Astrocyte (in vitro differentiated cells and primary cell): ENCODE data around the gene WWP2. TPM values are rescaled to one million over a fixed set of nuclear protein-coding genes. Genes with fewer than 3 reads are reported as not detected.

Experiments used
- DNase-seq: peaks from one replicate; pipeline ENCODE4 v3.0.0-alpha.2; 2010; ENCODE audit warnings: low read depth
- FAIRE-seq: peaks from 2 replicates; lab custom pipeline; 2011; peaks lifted over from hg19 to GRCh38; lab: Jason Lieb, UNC
- H2AFZ ChIP-seq: 2 replicates; pipeline ENCODE4 v1.6.0; 2012; ENCODE audit warnings: low read depth, low read length, inconsistent platforms
- H3K27ac ChIP-seq: 2 replicates; pipeline ENCODE4 v1.5.1; 2011; ENCODE audit warnings: low read depth, low read length, inconsistent platforms
- H3K27me3 ChIP-seq: 2 replicates; pipeline ENCODE4 v1.6.0; 2011; ENCODE audit warnings: low read length, inconsistent platforms; ENCODE audit not compliant: insufficient read depth
- H3K36me3 ChIP-seq: 2 replicates; pipeline ENCODE4 v1.5.1; 2011; ENCODE audit warnings: low read length, inconsistent platforms; ENCODE audit not compliant: insufficient read depth
- H3K4me1 ChIP-seq: 2 replicates; pipeline ENCODE4 v1.5.1; 2011; ENCODE audit warnings: low read length, inconsistent platforms; ENCODE audit not compliant: insufficient read depth
- H3K4me2 ChIP-seq: 2 replicates; pipeline ENCODE4 v1.6.0; 2012; ENCODE audit warnings: low read length, inconsistent platforms
- H3K4me3 ChIP-seq: 2 replicates; pipeline ENCODE4 v1.5.1; 2011; ENCODE audit warnings: low read depth, mild to moderate bottlenecking, low read length, inconsistent platforms; ENCODE audit not compliant: insufficient read depth
- H3K79me2 ChIP-seq: 2 replicates; pipeline ENCODE4 v1.6.0; 2012; ENCODE audit warnings: mild to moderate bottlenecking, low read length, inconsistent platforms; ENCODE audit not compliant: insufficient read depth
- H3K9ac ChIP-seq: 2 replicates; pipeline ENCODE4 v1.6.0; 2012; ENCODE audit warnings: mild to moderate bottlenecking, low read length, inconsistent platforms
- H3K9me3 ChIP-seq: 2 replicates; pipeline ENCODE4 v1.5.1; 2012; ENCODE audit warnings: low read depth, mild to moderate bottlenecking, low read length, inconsistent platforms; ENCODE audit not compliant: insufficient read depth
- H4K20me1 ChIP-seq: 2 replicates; pipeline ENCODE4 v1.6.0; 2012; ENCODE audit warnings: low read length, inconsistent platforms; ENCODE audit not compliant: insufficient read depth
- H3K27ac Mint-ChIP-seq: one replicate; pipeline ENCODE4 v1.8.0; 2021; ENCODE audit warnings: mild to moderate bottlenecking, mixed read lengths; ENCODE audit not compliant: unreplicated experiment
- H3K27me3 Mint-ChIP-seq: one replicate; pipeline ENCODE4 v1.8.0; 2021; ENCODE audit warnings: low read depth, mixed read lengths; ENCODE audit not compliant: unreplicated experiment
- H3K36me3 Mint-ChIP-seq: one replicate; pipeline ENCODE4 v1.8.0; 2021; ENCODE audit warnings: low read depth, mixed read lengths; ENCODE audit not compliant: unreplicated experiment
- H3K4me1 Mint-ChIP-seq: one replicate; pipeline ENCODE4 v1.8.0; 2021; ENCODE audit warnings: low read depth, mixed read lengths; ENCODE audit not compliant: unreplicated experiment
- H3K4me3 Mint-ChIP-seq: one replicate; pipeline ENCODE4 v1.8.0; 2021; ENCODE audit warnings: mild to moderate bottlenecking, moderate library complexity, mixed read lengths; ENCODE audit not compliant: unreplicated experiment
- H3K9me3 Mint-ChIP-seq: one replicate; pipeline ENCODE4 v1.8.0; 2021; ENCODE audit warnings: mild to moderate bottlenecking, mixed read lengths; ENCODE audit not compliant: unreplicated experiment
- EZH2 ChIP-seq: IDR thresholded peaks from 2 replicates; pipeline ENCODE4 v1.6.1; 2012; ENCODE audit warnings: mild to moderate bottlenecking, low read length, inconsistent platforms; ENCODE audit not compliant: insufficient read depth
- total RNA-seq: library from RNA; stranded (reverse); gene quantifications from 2 replicates; pipeline ENCODE4 v1.2.1, GENCODE V29; 2021
- TF ChIP-seq, protein P1 (sequence below): IDR thresholded peaks from 2 replicates; pipeline ENCODE4 v1.5.1; 2011; ENCODE audit warnings: low read depth, mild to moderate bottlenecking, inconsistent platforms, low read length, moderate library complexity; ENCODE audit not compliant: insufficient read depth

WWP2 gene
- total RNA-seq, 1 donor from 2014 or later: 28.7 TPM

DNA sequence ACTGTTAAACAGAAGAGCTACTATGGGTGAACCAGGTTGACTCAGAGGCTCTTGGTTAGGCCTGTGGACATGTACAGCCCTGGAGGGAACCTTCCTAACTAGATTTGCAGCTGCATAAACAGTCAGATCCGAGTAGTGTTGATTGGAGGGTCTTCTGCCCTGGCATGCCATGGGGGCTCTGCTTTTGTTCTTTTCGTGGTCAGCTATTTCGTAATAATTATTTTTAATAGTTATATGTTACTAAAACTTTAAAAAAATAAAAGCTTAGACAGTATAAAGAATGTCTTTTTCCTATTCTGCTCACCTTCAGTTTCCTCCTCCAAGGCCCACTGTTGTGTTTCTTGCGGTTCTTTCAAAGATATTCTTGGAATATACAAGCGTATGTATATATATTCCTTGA is 121.6 kb downstream of the WWP2 start:
- Histone ChIP-seq H2AFZ (no peak overlapping the region), H3K27me3 (no peaks in the 10 kb centered on the region), H3K4me1 (no peaks in the 10 kb centered on the region), H4K20me1 (peaks cover 3% of the 10 kb centered on the region), H3K9me3 (no peaks in the 10 kb centered on the region), H3K4me2 (no peak overlapping the region), H3K4me3 (no peak overlapping the region), H3K9ac (no peak overlapping the region), H3K27ac (no peak overlapping the region), H3K36me3 (peaks cover 4% of the 10 kb centered on the region), H3K79me2 (no peaks in the 10 kb centered on the region)
- no peak overlapping the region for H3K27ac Mint-ChIP-seq
- DNase-seq: no peak
- peaks cover 8% of the 10 kb centered on the region for H3K4me1 Mint-ChIP-seq
- peaks cover 5% of the 10 kb centered on the region for H3K9me3 Mint-ChIP-seq
- FAIRE-seq: no peak
- peaks cover 21% of the 10 kb centered on the region for H3K36me3 Mint-ChIP-seq
- no peaks in the 10 kb centered on the region for H3K27me3 Mint-ChIP-seq
- TF ChIP-seq, protein P1, sequence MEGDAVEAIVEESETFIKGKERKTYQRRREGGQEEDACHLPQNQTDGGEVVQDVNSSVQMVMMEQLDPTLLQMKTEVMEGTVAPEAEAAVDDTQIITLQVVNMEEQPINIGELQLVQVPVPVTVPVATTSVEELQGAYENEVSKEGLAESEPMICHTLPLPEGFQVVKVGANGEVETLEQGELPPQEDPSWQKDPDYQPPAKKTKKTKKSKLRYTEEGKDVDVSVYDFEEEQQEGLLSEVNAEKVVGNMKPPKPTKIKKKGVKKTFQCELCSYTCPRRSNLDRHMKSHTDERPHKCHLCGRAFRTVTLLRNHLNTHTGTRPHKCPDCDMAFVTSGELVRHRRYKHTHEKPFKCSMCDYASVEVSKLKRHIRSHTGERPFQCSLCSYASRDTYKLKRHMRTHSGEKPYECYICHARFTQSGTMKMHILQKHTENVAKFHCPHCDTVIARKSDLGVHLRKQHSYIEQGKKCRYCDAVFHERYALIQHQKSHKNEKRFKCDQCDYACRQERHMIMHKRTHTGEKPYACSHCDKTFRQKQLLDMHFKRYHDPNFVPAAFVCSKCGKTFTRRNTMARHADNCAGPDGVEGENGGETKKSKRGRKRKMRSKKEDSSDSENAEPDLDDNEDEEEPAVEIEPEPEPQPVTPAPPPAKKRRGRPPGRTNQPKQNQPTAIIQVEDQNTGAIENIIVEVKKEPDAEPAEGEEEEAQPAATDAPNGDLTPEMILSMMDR: no peak
- TF ChIP-seq EZH2: no peak
- no peak overlapping the region for H3K4me3 Mint-ChIP-seq

DNA sequence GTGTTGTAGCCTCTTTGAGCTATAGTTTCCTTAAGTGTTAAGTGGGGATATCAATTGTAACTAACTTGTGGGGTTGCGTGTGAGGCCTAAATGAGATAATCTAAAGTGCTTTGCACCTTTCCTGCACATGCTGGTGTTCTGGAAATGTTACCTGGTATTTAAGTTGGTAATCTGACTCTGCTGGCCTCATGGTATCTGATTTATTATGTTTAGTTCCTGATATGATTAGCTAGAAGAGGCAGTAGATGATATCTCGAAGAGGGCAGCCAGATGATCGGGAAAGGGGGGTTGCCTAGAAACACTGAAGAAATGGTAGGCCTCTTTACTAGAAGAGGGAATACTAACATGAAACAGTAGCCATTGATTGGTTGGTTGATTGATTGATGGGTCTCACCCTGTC is 123.6 kb downstream of the WWP2 start:
- no peak overlapping the region for H3K9ac ChIP-seq
- H3K79me2 ChIP-seq: no peaks in the 10 kb centered on the region
- H3K4me3 Mint-ChIP-seq: no peak overlapping the region
- H3K27ac ChIP-seq: no peak overlapping the region
- TF ChIP-seq, protein P1: no peak
- TF ChIP-seq EZH2: no peak
- peaks cover 29% of the 10 kb centered on the region for H3K36me3 Mint-ChIP-seq
- H2AFZ ChIP-seq: no peak overlapping the region
- H3K9me3 ChIP-seq: no peaks in the 10 kb centered on the region
- no peak overlapping the region for H3K27ac Mint-ChIP-seq
- no peaks in the 10 kb centered on the region for H3K27me3 ChIP-seq
- peaks cover 3% of the 10 kb centered on the region for H4K20me1 ChIP-seq
- peaks cover 5% of the 10 kb centered on the region for H3K9me3 Mint-ChIP-seq
- no peak for DNase-seq
- H3K36me3 ChIP-seq: peaks cover 9% of the 10 kb centered on the region
- H3K4me1 Mint-ChIP-seq: peaks cover 15% of the 10 kb centered on the region
- peaks cover 7% of the 10 kb centered on the region for H3K4me1 ChIP-seq
- no peak overlapping the region for H3K4me3 ChIP-seq
- no peak for FAIRE-seq
- no peaks in the 10 kb centered on the region for H3K27me3 Mint-ChIP-seq
- no peak overlapping the region for H3K4me2 ChIP-seq

DNA sequence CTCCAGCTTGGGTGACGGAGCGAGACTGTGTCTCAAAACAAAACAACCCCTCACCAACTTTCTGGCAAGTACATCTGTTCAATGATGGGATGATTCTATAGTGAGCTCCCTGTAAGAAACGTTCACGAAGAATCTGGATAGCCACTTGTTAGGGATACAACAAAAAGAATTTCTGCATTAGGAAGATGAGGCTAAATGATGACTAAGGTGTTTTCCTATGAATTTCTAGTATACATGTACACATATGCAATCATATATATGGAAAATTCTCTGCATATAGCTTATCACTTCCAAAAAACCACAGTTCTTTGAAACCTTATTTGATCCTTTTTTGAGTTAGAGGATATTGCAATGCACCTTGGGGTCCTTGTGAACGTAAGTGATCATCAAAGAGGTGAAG is 124.6 kb downstream of the WWP2 start:
- no peak overlapping the region for H3K4me3 Mint-ChIP-seq
- no peak for FAIRE-seq

More for the DNA sequence above, 124.6 kb downstream of the WWP2 start:
- peaks cover 5% of the 10 kb centered on the region for H3K9me3 Mint-ChIP-seq
- Histone ChIP-seq H3K79me2 (no peaks in the 10 kb centered on the region), H3K9ac (no peak overlapping the region), H3K27ac (no peak overlapping the region), H3K4me2 (no peak overlapping the region), H2AFZ (no peak overlapping the region), H3K27me3 (no peaks in the 10 kb centered on the region), H3K9me3 (no peaks in the 10 kb centered on the region), H3K4me3 (no peak overlapping the region), H4K20me1 (peaks cover 3% of the 10 kb centered on the region), H3K4me1 (peaks cover 7% of the 10 kb centered on the region), H3K36me3 (peaks cover 9% of the 10 kb centered on the region)
- no peak overlapping the region for H3K27ac Mint-ChIP-seq
- DNase-seq: no peak
- peaks cover 29% of the 10 kb centered on the region for H3K36me3 Mint-ChIP-seq
- no peak for TF ChIP-seq EZH2
- TF ChIP-seq, protein P1: no peak
- peaks cover 13% of the 10 kb centered on the region for H3K4me1 Mint-ChIP-seq
- no peaks in the 10 kb centered on the region for H3K27me3 Mint-ChIP-seq
